SKM-1 treated with dmso at 0.1 percent for 144 hours (cell line): ENCODE measurements around the gene NINJ2.

Experiments used
- DNase-seq: peaks from one replicate; lab custom pipeline; 2025; ENCODE audit not compliant: unreplicated experiment; lab: John Stamatoyannopoulos, UW

NINJ2 gene

DNA sequence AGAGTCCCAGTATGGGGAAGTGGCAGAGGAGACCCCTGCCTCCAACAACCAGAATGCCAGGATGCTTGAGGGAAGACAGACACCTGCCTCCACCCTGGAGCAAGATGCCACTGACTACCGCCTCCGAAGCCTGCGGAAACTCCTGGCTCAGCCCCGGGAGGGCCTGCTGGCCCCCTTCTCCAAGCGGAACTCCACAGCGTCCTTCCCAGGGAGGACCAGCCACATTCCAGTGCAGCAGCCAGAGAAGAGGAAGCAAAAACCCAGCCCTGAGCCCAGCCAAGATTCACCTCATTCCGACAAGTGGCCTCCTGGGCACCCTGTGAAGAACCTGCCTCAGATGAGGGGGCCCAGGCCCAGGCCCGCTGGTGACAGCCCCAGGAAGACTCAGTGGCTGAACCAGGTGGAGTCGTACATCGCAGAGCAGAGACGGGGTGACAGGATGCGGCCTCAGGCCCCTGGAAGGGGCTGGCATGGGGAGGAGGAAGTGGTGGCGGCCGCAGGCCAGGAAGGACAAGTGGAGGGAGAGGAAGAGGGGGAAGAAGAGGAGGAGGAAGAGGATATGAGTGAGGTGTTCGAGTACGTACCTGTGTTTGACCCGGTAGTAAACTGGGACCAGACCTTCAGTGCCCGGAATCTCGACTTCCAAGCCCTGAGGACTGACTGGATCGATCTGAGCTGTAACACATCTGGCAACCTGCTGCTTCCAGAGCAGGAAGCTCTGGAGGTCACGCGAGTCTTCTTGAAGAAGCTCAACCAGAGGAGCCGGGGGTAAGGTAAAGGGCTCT lies 109.8 kb downstream of the NINJ2 start:
- DNase-seq: no peak

DNA sequence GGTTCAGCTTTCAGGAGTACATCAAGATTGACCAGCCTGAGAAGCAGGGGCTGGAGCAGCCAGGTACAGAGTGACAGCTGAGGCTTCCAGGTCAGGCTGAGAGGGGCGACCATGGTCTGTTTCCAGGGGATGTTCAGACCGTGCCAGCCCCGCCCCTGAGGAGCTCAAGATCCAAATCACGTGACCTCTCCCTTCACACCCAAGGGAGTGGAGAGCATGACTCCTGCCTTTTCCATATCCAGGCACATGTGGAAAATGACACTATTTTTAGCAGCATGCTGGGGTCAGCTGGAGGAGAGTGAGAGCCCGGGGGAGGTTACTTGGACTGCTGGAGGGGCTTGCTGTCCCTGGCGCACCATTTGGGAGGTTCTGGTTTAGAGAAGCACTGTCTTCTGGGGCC lies 110.8 kb downstream of the NINJ2 start:
- no peak for DNase-seq

DNA sequence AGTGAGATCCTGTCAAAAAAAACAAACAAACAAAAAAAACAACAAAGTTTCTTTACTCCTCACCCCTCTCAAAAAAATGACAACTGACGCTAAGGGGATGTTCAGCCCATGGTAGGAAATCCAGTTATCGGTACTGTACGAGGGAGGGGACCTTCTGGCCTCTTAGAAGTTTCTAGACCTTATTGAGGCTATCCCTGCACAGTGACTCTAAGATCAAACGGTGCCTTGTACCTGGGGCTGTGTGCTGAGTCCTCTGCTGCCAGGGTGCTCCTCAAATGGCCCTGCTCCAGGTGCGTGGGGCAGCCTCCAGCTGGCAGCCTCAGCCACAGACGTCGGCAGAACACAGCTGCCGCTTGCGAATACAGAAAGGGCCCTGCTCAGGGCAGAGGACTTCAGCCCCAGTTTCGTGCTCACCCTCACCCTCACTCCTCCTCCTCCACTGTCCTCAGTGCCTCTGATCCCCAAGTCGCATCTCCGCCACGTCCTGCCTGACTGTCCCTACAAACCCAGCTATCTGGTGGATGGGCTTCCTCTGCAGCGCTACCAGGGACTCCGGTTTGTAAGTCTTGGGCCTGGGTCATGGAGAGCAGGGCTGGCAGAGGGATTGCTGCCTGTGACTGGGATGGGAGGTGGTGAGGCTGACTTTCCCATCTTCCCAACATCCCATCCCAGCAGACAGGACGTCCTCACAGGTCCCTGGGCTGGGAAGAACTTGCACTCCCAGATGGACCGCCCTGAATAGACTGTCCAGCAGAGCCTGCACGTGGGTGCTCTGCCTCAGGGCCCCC lies 112.6 kb downstream of the NINJ2 start:
- no peak for DNase-seq

DNA sequence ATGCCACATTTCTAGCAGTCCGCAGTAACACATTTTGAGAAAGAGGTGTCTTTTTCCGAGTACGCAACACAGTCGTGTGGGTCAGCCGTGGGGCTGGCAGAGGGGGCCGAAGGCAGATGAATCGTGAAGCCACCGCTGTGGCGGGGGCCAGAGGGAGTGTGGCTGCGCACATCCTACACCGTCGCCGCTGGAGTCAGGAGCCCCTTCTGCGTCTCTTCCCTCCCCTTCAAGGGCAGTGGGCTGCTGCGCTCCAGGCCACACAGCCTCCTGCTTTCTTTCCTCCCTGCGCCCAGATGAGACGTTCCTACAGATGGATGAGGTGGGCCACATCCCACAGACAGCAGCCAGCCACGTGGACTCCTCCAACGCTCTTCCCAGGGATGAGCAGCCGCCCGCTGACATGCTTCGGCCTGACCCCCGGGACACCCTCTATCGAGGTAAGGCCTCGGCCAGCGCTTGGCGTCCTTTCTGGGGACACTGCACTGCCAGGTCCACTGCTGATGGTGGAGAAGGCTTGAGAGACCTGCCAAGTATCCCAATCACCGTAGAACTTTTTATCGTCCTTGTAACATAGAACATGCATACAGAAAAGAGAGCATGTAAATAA lies 113.7 kb downstream of the NINJ2 start:
- DNase-seq: no peak

DNA sequence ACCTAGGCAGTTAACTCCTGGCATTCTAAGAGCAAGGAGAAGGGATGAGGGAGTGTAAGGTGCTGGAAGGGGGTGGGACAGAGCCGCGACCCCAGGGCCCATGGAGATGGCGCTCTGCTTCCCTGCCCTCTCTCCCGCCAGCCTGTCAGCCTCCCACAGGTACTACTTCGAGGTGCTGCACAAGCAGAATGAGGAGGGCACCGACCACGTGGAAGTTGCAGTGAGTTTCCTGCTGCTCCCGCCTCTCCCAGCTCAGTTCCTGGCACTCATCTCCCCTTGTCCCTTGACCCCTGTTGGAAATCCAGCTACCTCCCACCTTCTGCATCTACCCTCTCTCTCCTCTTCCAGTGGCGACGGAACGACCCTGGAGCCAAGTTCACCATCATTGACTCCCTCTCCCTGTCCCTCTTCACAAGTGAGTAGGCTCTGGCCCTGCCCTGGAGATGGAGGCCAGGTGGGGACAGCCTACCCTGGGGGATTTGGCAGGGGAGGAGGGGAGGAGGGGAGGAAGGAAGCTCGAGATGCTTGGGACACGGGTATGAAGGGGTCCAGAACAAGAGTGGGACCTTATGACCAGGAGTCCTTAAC lies 115.3 kb downstream of the NINJ2 start:
- no peak for DNase-seq

DNA sequence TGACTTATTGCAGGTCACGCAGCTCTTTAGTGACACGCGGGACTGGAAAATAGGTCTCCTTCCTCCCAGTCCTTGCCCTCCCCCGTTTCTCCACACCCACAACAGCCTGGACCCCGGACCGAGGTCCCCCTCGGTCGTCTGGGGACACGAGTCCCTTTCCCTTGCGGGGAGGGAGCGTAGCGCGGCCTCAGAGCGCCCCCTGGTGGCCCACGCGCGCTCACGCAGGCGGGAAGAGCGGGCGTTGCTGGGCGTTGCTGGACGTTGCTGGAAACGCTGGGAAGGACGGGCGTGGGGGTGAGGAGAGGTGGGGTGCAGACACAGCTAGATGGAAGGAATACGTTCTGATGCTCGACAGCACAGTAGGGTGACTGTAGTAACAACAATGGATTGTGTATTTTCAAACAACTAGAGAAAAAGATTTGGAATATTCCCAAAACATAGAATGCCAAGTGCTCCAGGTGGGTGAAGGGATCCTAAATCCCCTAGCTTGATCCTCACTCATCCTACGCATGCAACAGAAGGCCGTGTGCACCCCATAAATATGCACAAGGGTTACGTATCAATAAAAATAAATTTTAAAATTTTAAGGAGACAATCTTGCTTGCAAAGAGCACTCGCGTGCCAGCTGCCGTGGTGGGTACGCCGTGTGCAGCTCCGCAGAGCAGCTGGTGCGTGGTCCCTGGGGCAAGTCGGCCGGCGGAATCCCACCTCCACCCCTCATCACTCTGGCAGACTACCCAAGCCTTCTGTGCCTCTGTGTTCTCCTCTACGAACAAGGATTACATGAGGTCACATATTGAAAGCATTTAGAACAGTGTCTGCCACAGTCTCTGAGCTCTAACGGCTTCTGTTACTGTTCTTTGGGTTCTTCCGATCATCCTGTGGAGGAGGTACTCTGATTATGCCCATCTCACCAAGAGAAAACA lies 116.1 kb downstream of the NINJ2 start:
- no peak for DNase-seq

DNA sequence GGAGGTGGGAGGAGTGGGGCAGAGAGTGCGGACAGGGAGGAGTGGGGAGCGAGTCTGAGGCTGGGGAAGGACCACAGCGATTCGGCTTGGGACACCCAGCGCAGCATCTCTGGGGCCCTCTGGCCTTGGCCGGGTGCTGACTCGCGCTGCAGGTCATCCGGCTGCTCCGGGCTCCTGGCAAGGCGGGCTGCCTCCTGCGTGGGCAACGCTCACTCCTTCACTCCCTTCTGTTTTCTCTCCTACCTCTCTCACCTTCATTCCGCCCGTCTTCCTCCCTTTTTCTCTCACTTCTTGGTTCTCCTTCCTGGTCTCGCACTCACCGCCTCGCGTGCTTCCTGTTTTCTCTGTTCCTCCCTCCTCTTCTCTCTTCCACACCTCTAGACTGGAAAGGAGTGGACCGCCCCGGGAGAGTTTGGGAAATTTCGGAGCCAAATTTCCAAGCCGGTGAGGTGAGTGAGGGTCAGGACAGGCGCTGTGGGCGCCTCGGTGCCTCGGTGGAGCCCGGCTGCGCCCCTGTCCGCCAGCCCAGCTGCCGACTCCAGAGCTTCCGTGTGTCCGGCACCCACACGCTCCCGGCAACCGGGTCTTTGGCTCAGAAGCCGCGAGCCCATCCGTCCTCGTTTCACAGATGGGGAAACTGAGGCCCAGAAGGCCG lies 116.9 kb downstream of the NINJ2 start:
- no peak for DNase-seq

DNA sequence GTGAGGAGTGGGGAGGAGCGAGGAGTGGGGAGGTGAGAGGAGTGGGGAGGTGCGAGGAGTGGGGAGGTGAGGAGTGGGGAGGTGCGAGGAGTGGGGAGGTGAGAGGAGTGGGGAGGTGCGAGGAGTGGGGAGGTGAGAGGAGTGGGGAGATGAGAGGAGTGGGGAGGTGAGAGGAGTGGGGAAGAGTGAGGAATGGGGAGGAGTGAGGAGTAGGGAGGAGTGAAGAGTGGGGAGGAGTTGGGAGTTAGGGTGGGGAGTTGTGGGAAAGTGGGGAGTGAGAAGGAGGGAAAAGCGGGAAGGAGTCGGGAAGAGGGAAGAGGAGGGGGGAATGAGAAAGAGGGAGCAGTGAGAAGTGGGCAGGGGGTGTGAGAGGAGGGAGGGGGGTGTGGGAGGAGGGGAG lies 117.4 kb downstream of the NINJ2 start:
- no peak for DNase-seq

DNA sequence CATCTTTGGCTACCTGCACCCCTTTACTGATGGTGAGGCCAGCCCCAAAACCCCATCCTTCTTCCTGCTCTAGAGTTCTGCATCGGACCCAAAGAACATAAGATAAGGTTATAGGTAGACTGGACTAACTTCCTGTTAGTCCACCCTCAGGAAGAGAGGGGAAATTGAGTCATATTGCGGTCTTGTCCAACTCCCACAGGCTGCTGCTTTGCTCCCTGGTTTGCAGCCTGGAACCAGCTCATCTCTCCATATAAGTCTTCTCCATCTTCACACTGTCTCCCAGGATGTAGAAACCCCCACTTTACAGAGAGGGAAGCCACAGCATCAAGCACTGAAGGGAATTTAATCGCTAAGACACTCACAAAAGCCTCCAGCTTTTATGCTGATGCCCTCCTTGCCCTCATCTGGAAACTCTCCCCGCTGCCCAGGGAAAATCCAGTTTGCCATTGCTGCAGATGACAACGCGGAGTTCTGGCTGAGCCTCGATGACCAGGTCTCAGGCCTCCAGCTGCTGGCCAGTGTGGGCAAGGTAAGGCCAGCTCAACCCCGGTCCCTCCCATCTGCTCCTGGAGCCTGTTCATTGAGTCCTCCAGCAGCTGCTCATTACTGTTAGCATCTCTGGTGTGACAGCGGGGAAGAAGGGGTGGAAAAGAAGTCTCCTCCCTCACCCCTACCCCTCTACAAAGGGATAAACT lies 118.2 kb downstream of the NINJ2 start:
- DNase-seq: no peak

DNA sequence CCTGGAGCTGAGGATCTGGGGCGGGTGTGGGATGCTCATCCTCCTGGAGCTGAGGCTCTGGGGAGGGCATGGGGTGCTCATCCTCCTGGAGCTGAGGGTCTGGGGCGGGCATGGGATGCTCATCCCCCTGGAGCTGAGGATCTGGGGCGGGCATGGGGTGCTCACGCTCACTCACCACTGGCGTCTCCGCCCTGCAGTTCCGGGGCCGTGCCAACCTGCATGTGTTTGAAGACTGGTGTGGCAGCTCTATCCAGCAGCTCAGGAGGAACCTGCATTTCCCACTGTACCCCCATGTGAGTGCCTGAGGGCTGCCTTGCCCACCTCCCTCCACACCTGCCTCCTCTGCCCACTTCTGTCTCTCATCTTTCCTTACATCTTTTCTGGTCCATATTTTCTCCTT lies 119.1 kb downstream of the NINJ2 start:
- DNase-seq: no peak

DNA sequence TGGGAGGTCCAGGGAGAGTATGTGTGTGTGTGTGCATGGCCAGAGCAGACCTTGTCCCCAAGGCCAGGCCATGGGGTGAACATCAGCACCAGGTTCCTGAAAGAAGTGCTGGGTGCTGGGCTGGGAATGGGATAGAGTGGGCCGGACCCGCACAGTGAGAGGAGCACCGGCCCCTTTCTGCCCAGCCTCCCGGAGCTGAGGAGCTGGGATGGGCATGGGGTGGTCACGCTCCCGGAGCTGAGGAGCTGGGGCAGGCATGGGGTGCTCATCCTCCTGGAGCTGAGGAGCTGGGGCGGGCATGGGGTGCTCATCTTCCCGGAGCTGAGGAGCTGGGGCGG lies 120.2 kb downstream of the NINJ2 start:
- DNase-seq: no peak

DNA sequence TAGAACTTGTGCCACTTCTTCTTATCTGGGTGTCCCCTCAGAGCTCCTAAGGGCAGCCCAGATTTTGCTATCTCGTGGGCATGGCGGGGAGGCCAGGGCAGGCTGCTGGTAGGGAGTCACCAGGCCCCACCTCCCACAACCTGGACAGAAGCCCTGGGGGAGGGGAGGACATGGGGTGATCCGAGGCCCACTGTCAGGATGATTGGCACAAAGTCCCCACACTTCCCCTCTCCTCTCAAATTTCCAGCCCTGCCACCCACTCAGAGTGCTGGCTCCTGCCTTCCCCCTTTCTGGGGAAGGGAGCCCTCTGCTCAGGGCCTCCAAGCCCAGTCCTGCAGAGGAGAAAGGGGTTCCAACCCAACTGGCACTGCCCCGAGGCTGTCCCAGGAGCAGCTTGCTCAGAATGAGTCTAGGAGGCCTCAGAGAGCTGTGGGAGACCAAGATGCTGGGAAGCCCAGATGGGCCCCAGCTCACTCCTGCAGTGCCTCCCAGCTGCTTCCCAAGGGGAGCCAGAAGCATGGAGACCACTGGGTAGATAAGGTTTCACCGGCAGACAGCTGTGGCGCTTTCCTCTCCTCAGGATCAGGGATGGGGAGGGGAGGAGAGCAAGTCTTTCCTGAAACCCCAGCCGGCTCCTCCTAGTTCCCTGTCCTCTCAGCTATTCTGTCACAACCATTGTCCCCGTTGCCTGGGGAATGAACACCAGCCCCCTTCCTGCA lies 120.7 kb downstream of the NINJ2 start:
- no peak for DNase-seq

DNA sequence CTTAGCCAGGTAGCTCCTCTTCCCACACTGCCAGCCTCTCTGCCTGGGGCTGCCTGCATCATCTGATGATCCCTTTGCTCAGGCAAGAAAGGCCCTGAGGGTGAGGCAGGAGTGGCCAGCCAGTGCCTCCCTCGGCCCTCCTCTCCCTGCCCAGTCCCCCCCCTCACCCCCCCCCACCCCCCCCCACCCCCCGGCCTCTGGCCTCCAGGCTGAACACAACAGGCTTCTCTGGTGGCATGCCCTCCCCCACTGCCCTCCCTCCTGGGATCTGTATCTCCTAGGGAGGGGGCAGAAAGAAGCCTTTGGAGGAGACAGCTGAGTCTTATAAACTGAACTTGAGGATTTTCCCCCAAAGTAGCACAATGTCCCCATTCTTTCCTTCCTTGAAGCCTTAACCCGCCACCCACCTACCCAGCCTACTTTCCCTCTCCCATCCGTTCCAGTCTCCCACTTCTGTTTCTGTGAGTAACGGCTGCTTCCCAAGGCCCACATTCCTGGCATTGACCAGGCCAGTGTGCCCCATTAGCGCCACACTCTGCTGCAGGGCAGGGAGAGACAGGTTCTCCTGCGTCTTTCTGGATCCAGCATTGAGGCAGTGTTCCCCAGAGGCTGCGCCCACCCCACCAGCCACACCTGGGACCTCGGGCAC lies 121.4 kb downstream of the NINJ2 start:
- no peak for DNase-seq

DNA sequence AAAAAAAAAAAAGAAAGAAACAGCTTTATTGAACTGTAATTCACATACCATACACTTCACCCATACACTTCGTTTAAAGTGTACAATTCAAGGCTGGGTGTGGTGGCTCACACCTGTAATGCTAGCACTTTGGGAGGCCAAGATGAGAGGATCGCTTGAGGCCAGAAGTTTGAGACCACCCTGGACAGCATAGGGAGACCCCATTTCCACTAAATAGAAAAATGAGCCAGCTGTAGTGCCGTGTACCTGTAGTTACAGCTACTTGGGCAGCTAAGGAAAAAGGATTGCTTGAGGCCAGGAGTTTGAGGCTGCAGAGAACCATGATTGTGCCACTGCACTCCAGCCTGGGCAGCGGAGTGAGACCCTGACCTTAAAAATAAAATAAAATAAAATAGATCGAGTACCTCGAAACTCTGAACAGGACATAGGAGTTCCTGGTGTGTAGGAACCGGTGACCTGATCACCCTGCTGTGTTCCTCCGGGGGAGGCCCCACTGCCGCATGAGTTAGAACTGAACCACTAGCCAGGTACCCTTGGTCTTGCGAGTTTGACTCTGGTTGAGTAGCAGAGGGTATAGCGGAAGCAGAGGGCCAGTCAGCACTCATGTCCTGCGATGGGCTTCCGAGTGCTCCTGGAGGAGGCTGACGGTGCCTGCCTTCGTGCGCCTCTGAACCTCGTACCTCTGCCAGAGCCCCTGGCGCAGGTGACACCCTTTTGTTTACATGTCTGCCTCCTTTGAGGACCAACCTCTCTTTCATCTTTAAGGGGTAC lies 123.5 kb downstream of the NINJ2 start:
- no peak for DNase-seq

DNA sequence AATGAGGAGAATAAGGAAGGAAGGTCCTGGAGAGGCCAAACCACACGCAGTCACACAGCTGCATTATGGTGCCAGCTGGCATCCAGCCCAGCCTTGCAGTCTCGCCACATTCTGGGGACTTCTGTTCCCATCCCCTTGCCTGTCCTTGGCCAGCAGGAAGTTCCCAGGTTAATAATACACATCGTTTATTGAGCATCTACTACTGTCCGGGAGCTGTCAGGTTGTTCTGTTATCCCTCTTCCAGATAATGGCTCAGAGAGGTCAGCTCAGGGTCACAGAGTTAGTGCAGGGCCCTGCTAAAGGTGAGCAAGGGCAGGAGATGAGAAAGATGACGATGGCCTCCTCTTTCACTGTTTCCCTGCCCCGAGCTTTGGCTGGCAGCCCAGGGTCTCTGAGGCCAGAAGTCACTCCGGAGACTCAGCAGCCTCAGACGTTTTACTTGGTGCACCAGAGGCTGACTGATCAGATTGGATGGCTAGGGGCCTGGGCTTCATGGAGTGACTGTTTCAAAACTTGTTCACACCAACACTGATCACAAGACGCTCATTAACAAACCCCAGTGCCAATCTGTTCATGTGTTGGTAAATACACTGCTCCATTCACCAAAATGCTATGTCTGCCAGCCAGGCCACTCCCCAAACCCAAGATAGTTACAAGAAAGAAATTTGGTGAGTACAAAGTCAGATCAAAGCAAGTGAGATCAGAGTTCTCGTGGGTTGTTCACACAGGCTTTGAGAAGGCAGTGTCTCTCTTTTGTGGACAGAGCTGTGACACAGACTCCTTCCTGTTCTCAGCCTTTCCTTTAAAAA lies 124.3 kb downstream of the NINJ2 start:
- DNase-seq: peak; percentile 27

DNA sequence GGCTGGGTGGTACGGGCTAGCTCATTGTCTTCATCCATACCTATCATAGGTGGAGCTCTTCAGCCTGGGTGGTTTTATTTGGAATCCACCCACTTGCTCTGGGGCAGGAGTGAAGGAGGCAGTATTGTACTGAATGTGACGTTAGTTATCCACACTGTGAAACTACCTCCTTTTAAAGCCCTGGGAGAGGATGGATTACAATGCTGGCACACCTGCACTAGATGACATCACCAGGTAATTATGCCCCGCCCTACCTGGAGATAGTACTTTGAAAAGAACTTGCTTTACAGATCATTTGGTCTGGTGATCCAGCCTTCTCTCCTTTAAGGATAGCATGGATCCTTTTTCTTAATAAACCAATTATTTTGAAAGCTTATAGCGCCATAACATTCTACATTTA lies 125.5 kb downstream of the NINJ2 start:
- DNase-seq: no peak

DNA sequence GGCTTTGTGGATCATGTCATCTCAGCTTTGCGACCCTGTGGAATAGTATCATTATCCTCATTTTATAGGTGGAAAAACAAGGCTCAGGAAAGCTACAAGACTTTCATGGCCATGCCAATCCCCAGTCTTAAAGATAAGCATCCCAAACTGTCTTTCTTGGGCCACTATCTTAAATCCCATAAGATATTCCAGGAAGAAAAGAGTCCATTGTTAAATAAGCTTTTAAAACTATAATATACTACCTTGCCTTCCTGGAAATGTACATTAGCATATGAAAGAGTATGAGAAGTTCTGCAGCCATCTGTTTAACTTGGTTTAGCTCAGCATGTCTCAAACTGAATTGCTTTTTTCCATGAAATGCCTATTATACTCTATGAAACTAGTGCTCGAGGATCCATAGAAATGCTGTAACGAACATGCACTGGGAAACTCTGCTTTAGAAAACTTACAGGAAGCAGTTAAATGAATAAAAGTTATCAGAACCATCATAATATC lies 126.4 kb downstream of the NINJ2 start:
- no peak for DNase-seq
